LNCAP (cell line): Measurements from ENCODE around the gene TSACC.

ENCODE experiments used
- CTCF ChIP-seq: fragments of 450-650 bp; IDR thresholded peaks from 2 replicates; pipeline ENCODE4 v1.5.1; 2017; ENCODE audit warnings: mild to moderate bottlenecking

TSACC gene

GRCh38 chr1:156366378-156367166, 28.2 kb downstream of the TSACC start:
- no peak for TF ChIP-seq CTCF

- TF ChIP-seq CTCF: no peak
Observed at GRCh38 chr1:156367383-156368156, 29.2 kb downstream of the TSACC start.

- no peak for TF ChIP-seq CTCF
Observed at GRCh38 chr1:156368157-156368658, 29.9 kb downstream of the TSACC start.

GRCh38 chr1:156368889-156369684, 30.8 kb downstream of the TSACC start, which contains the start of gene RHBG:
RHBG (plus strand) TSS chr1:156369211; CDS start chr1:156369250, 39 bp downstream.
- no peak for TF ChIP-seq CTCF

GRCh38 chr1:156371553-156372264, 33.4 kb downstream of the TSACC start:
- no peak for TF ChIP-seq CTCF

- TF ChIP-seq CTCF: no peak
Observed at GRCh38 chr1:156372265-156372586, 33.9 kb downstream of the TSACC start.

- no peak for TF ChIP-seq CTCF
Observed at GRCh38 chr1:156372876-156373275, 34.5 kb downstream of the TSACC start.
